CD14-positive monocyte (primary cell): Measurements from ENCODE around the gene TXLNG. TPM values are rescaled to one million over a fixed set of nuclear protein-coding genes. Genes with fewer than 3 reads are reported as not detected.
A peak's percentile ranks its signal among the peaks of the same experiment; 100 is the strongest.

Source experiments
- DNase-seq, 3 donors: peaks; one replicate each; pipeline ENCODE4 v3.0.0-alpha.2; 2011 to 2022
- H2AFZ ChIP-seq: 2 replicates; pipeline ENCODE4 v1.6.0; 2012; ENCODE audit warnings: mild to moderate bottlenecking, low read depth, low read length, inconsistent platforms; ENCODE audit not compliant: insufficient read depth, poor library complexity, severe bottlenecking
- H3K27ac ChIP-seq, 2 donors: 1 replicate in 1 of 2; 2 replicates in 1 of 2; pipeline ENCODE4 v1.5.1; 2012 to 2013; ENCODE audit warnings: low read length in 2 of 2, control low read depth in 1 of 2, inconsistent platforms in 1 of 2, low read depth in 1 of 2, mild to moderate bottlenecking in 1 of 2
- H3K27me3 ChIP-seq, 2 donors: one replicate each; pipeline versions ENCODE4 v1.6.0 to v1.6.1; 2011 to 2013; ENCODE audit warnings: low read length in 2 of 2; ENCODE audit not compliant: control insufficient read depth in 2 of 2, insufficient read depth in 2 of 2
- H3K36me3 ChIP-seq, 2 donors: replicated peaks in 1 of 2; 1 replicate in 1 of 2; 2 replicates in 1 of 2; pipeline versions ENCODE4 v1.5.1 to v1.6.1; 2012 to 2013; ENCODE audit warnings: low read length in 2 of 2, control low read depth in 1 of 2, inconsistent platforms in 1 of 2, mild to moderate bottlenecking in 1 of 2; ENCODE audit not compliant: insufficient read depth in 2 of 2, control insufficient read depth in 1 of 2
- H3K4me1 ChIP-seq, 2 donors: 1 replicate in 1 of 2; 2 replicates in 1 of 2; pipeline versions ENCODE4 v1.5.1 to v1.6.1; 2012 to 2013; ENCODE audit warnings: low read length in 2 of 2, control low read depth in 1 of 2, inconsistent platforms in 1 of 2, mild to moderate bottlenecking in 1 of 2, moderate library complexity in 1 of 2; ENCODE audit not compliant: insufficient read depth in 2 of 2, control insufficient read depth in 1 of 2
- H3K4me2 ChIP-seq: replicated peaks from 2 replicates; pipeline ENCODE3; 2012; ENCODE audit warnings: low read length, moderate library complexity, mild to moderate bottlenecking; ENCODE audit not compliant: poor library complexity, severe bottlenecking; ENCODE audit errors: extremely low read depth
- H3K4me3 ChIP-seq, 3 experiments: fragments of 200-600 bp in 1 of 3; sonication (generic) in 1 of 3; replicated peaks in 1 of 3; 1 replicate in 2 of 3; 2 replicates in 1 of 3; pipeline ENCODE4 v1.5.1; 2011 to 2013; ENCODE audit warnings: low read length in 3 of 3, mild to moderate bottlenecking in 3 of 3, control low read depth in 2 of 3, low read depth in 2 of 3, inconsistent platforms in 1 of 3, moderate library complexity in 1 of 3
- H3K79me2 ChIP-seq: 2 replicates; pipeline ENCODE4 v1.6.0; 2012; ENCODE audit warnings: mild to moderate bottlenecking, control low read depth, inconsistent platforms, low read length, moderate library complexity; ENCODE audit not compliant: insufficient read depth
- H3K9ac ChIP-seq: 2 replicates; pipeline ENCODE4 v1.6.0; 2017; ENCODE audit warnings: low read length, mild to moderate bottlenecking; ENCODE audit not compliant: insufficient read depth, poor library complexity, severe bottlenecking
- H3K9me3 ChIP-seq, 2 donors: replicated peaks in 1 of 2; 1 replicate in 1 of 2; 2 replicates in 1 of 2; pipeline versions ENCODE4 v1.5.1 to v1.6.1; 2012 to 2013; ENCODE audit warnings: low read length in 2 of 2, control low read depth in 1 of 2; ENCODE audit not compliant: control insufficient read depth in 1 of 2, insufficient read depth in 1 of 2
- H4K20me1 ChIP-seq: 2 replicates; pipeline ENCODE4 v1.6.0; 2012; ENCODE audit warnings: mild to moderate bottlenecking, low read length, control low read depth, moderate library complexity; ENCODE audit not compliant: insufficient read depth
- H3K27ac Mint-ChIP-seq, 7 donors: one replicate each; pipeline ENCODE4 v1.8.0; 2020; ENCODE audit warnings: mild to moderate bottlenecking in 7 of 7, mixed read lengths in 7 of 7, moderate library complexity in 6 of 7, inconsistent platforms in 2 of 7
- H3K27me3 Mint-ChIP-seq, 3 donors: one replicate each; pipeline ENCODE4 v1.8.0; 2021 to 2022; ENCODE audit warnings: low read depth in 3 of 3, mild to moderate bottlenecking in 3 of 3, mixed read lengths in 3 of 3, moderate library complexity in 3 of 3, inconsistent platforms in 1 of 3
- H3K36me3 Mint-ChIP-seq, 2 donors: one replicate each; pipeline ENCODE4 v1.8.0; 2020; ENCODE audit warnings: mixed read lengths in 2 of 2, inconsistent platforms in 1 of 2, mild to moderate bottlenecking in 1 of 2
- H3K4me1 Mint-ChIP-seq: one replicate; pipeline ENCODE4 v1.8.0; 2020; ENCODE audit warnings: mild to moderate bottlenecking, mixed read lengths
- H3K4me3 Mint-ChIP-seq, 2 donors: one replicate each; pipeline ENCODE4 v1.8.0; 2020; ENCODE audit warnings: mild to moderate bottlenecking in 2 of 2, mixed read lengths in 2 of 2, moderate library complexity in 1 of 2
- H3K9me3 Mint-ChIP-seq, 7 donors: one replicate each; pipeline ENCODE4 v1.8.0; 2020 to 2022; ENCODE audit warnings: mixed read lengths in 7 of 7, mild to moderate bottlenecking in 6 of 7, moderate library complexity in 6 of 7, inconsistent platforms in 2 of 7
- WGBS: methylation state at CpG from one replicate; pipeline ENCODE4 v1.1.5; 2013; ENCODE audit warnings: missing lambda C conversion rate; ENCODE audit not compliant: insufficient coverage; 5-methylcytosine and 5-hydroxymethylcytosine counted together
- intact Hi-C, 2 donors: fragments of 100-400 bp; cut with micrococcal nuclease; formaldehyde crosslinking; loops; one replicate each; pipeline versions ENCODE4 v1.15.0 to v1.15.1; 2023
- polyA plus RNA-seq, 3 donors: library from polyadenylated mRNA; depleted of rRNA in 1 of 3; unstranded in 2 of 3; stranded (reverse) in 1 of 3; fragments of 300-500 nt in 2 of 3; fragments of >200 nt in 1 of 3; fragmentation: Illumina TruSeq in 2 of 3; gene quantifications; 1 replicate in 2 of 3; 2 replicates in 1 of 3; pipeline ENCODE4 v1.2.3, GENCODE V29; 2012 to 2021
- TF ChIP-seq, protein P1 (sequence below): fragments of 200-600 bp; IDR thresholded peaks from one replicate; pipeline ENCODE4 v1.8.0; 2022; ENCODE audit warnings: antibody characterized with exemption, mild to moderate bottlenecking

TXLNG gene
- polyA plus RNA-seq, 3 donors, result 3.7 to 5.4 (median 4.1) TPM

GRCh38 chrX:16867947-16868346, 81.7 kb downstream of the TXLNG start:
- no peak overlapping the region for H3K27ac ChIP-seq
- TF ChIP-seq, protein P1, sequence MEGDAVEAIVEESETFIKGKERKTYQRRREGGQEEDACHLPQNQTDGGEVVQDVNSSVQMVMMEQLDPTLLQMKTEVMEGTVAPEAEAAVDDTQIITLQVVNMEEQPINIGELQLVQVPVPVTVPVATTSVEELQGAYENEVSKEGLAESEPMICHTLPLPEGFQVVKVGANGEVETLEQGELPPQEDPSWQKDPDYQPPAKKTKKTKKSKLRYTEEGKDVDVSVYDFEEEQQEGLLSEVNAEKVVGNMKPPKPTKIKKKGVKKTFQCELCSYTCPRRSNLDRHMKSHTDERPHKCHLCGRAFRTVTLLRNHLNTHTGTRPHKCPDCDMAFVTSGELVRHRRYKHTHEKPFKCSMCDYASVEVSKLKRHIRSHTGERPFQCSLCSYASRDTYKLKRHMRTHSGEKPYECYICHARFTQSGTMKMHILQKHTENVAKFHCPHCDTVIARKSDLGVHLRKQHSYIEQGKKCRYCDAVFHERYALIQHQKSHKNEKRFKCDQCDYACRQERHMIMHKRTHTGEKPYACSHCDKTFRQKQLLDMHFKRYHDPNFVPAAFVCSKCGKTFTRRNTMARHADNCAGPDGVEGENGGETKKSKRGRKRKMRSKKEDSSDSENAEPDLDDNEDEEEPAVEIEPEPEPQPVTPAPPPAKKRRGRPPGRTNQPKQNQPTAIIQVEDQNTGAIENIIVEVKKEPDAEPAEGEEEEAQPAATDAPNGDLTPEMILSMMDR, result no peak
- H3K9me3 Mint-ChIP-seq, result peaks cover 0 to 20% (median 8%) of the 10 kb centered on the region in 7 donors
- peaks cover 66% of the 10 kb centered on the region for H3K79me2 ChIP-seq
- H2AFZ ChIP-seq, result no peak overlapping the region
- peak overlapping the region; percentile 86 for H3K4me2 ChIP-seq
- WGBS, result no CpG with 5 or more reads among the region's 6 CpGs
- H3K27me3 ChIP-seq, result peaks cover 0 to 44% of the 10 kb centered on the region in 2 donors
- H3K4me1 ChIP-seq, result peaks cover 17 to 26% of the 10 kb centered on the region in 2 donors
- H4K20me1 ChIP-seq, result peaks cover 18% of the 10 kb centered on the region
- no peak overlapping the region for H3K9ac ChIP-seq
- no peak overlapping the region for H3K4me3 ChIP-seq
- H3K27me3 Mint-ChIP-seq, result peaks cover 0 to 54% (median 2%) of the 10 kb centered on the region in 3 donors
- intact Hi-C loops, result no loop called here
- H3K36me3 ChIP-seq, result peaks cover 0 to under 1% of the 10 kb centered on the region in 2 donors
- peak overlapping the region in 1 of 7 donors; percentile 54 for H3K27ac Mint-ChIP-seq
- no peak for DNase-seq
- H3K9me3 ChIP-seq, result peaks cover 0 to 19% of the 10 kb centered on the region in 2 donors
- peaks cover 28% of the 10 kb centered on the region for H3K4me1 Mint-ChIP-seq
- peaks cover 6 to 8% of the 10 kb centered on the region in 2 donors for H3K36me3 Mint-ChIP-seq
- no peak overlapping the region for H3K4me3 Mint-ChIP-seq

- peaks cover 0 to 45% of the 10 kb centered on the region in 2 donors for H3K27me3 ChIP-seq
- peaks cover 17 to 26% of the 10 kb centered on the region in 2 donors for H3K4me1 ChIP-seq
- WGBS, result 17% methylated on average over 1 of the region's 7 CpGs
- H4K20me1 ChIP-seq, result peaks cover 18% of the 10 kb centered on the region
- H3K27ac Mint-ChIP-seq, result peak overlapping the region in 6 of 7 donors; percentile 8 to 85 (median 67)
- peaks cover 0 to 19% of the 10 kb centered on the region in 2 donors for H3K9me3 ChIP-seq
- H2AFZ ChIP-seq, result peak overlapping the region; percentile 74
- H3K4me1 Mint-ChIP-seq, result peaks cover 28% of the 10 kb centered on the region
- peak overlapping the region; percentile 67 to 86 (median 74) for H3K4me3 ChIP-seq
- H3K36me3 Mint-ChIP-seq, result peaks cover 3% of the 10 kb centered on the region in 2 donors
- intact Hi-C loops, result no loop called here
- DNase-seq, result peak in 1 of 3 donors; percentile 14
- TF ChIP-seq, protein P1, result no peak
- H3K4me2 ChIP-seq, result peak overlapping the region; percentile 86
- peak overlapping the region in 1 of 2 donors; percentile 67 for H3K27ac ChIP-seq
- peak overlapping the region; percentile 84 for H3K9ac ChIP-seq
- peaks cover 0 to 20% (median 11%) of the 10 kb centered on the region in 7 donors for H3K9me3 Mint-ChIP-seq
- no peaks in the 10 kb centered on the region for H3K36me3 ChIP-seq
- peak overlapping the region; percentile 80 to 88 for H3K4me3 Mint-ChIP-seq
- H3K27me3 Mint-ChIP-seq, result peaks cover 0 to 55% (median 2%) of the 10 kb centered on the region in 3 donors
- H3K79me2 ChIP-seq, result peaks cover 57% of the 10 kb centered on the region
Measured at GRCh38 chrX:16868920-16869319, 82.7 kb downstream of the TXLNG start.
